GM23338 (cell line): ENCODE results near the gene SNX11. TPM values are rescaled to one million over a fixed set of nuclear protein-coding genes. Genes with fewer than 3 reads are reported as not detected.

ENCODE experiments used
- ATAC-seq: fragments of 200-7000 bp; cut with Tn5 transposase; 3 replicates; pipeline ENCODE4 v1.9.1; 2020
- DNase-seq: peaks from one replicate; pipeline ENCODE4 v3.0.0-alpha.2; 2015; ENCODE audit warnings: low spot score
- H2AFZ ChIP-seq: fragments of 200-600 bp; sonication (generic); 2 replicates; pipeline ENCODE4 v1.8.0; 2016; ENCODE audit warnings: antibody characterized with exemption, mild to moderate bottlenecking, moderate library complexity
- H3F3A ChIP-seq: fragments of 200-600 bp; sonication (generic); replicated peaks from 2 replicates; pipeline ENCODE4 v1.8.0; 2017; ENCODE audit warnings: antibody characterized with exemption, mixed run types, low read depth
- H3K27ac ChIP-seq: fragments of 200-600 bp; sonication (generic); 2 replicates; pipeline ENCODE4 v1.6.1; 2016; ENCODE audit warnings: low read depth
- H3K27me3 ChIP-seq: fragments of 200-600 bp; sonication (generic); 2 replicates; pipeline ENCODE4 v1.8.0; 2016; ENCODE audit warnings: mild to moderate bottlenecking, mixed run types, moderate library complexity; ENCODE audit not compliant: insufficient read depth
- H3K36me3 ChIP-seq: fragments of 200-600 bp; sonication (generic); 2 replicates; pipeline ENCODE4 v1.8.0; 2016; ENCODE audit warnings: mild to moderate bottlenecking; ENCODE audit not compliant: insufficient read depth
- H3K4me1 ChIP-seq: fragments of 200-600 bp; sonication (generic); 2 replicates; pipeline ENCODE4 v1.8.0; 2016; ENCODE audit warnings: mild to moderate bottlenecking, moderate library complexity; ENCODE audit not compliant: insufficient read depth
- H3K4me2 ChIP-seq: fragments of 200-600 bp; sonication (generic); 2 replicates; pipeline ENCODE4 v1.7.1; 2017; ENCODE audit warnings: mixed run types
- H3K4me3 ChIP-seq: fragments of 200-600 bp; sonication (generic); 2 replicates; pipeline ENCODE4 v1.6.1; 2016; ENCODE audit warnings: mixed run types
- H3K79me2 ChIP-seq: fragments of 200-600 bp; sonication (generic); replicated peaks from 2 replicates; pipeline ENCODE4 v1.8.0; 2017; ENCODE audit warnings: mild to moderate bottlenecking; ENCODE audit not compliant: insufficient read depth
- H3K9me2 ChIP-seq: fragments of 200-600 bp; sonication (generic); 2 replicates; pipeline ENCODE4 v1.8.0; 2017; ENCODE audit not compliant: insufficient read depth
- H4K20me1 ChIP-seq: fragments of 200-600 bp; sonication (generic); replicated peaks from 2 replicates; pipeline ENCODE4 v1.8.0; 2017; ENCODE audit warnings: mild to moderate bottlenecking; ENCODE audit not compliant: insufficient read depth
- H3K27ac Mint-ChIP-seq: 2 replicates; pipeline ENCODE4 v1.8.0; 2020; ENCODE audit warnings: inconsistent platforms, mild to moderate bottlenecking, moderate library complexity, mixed read lengths
- H3K27me3 Mint-ChIP-seq: 3 replicates; pipeline ENCODE4 v1.8.0; 2022; ENCODE audit warnings: low read depth, mild to moderate bottlenecking, moderate library complexity, mixed read lengths, inconsistent platforms; ENCODE audit not compliant: insufficient read depth, poor library complexity
- H3K36me3 Mint-ChIP-seq: 3 replicates; pipeline ENCODE4 v1.8.0; 2021; ENCODE audit warnings: low read depth, mild to moderate bottlenecking, inconsistent platforms, moderate library complexity, mixed read lengths
- H3K4me1 Mint-ChIP-seq: 3 replicates; pipeline ENCODE4 v1.8.0; 2020; ENCODE audit warnings: mild to moderate bottlenecking, inconsistent platforms, mixed read lengths
- H3K4me3 Mint-ChIP-seq: 3 replicates; pipeline ENCODE4 v1.8.0; 2021; ENCODE audit warnings: moderate library complexity, mild to moderate bottlenecking, inconsistent platforms, mixed read lengths
- H3K9me3 Mint-ChIP-seq: 3 replicates; pipeline ENCODE4 v1.8.0; 2020; ENCODE audit warnings: moderate library complexity, mild to moderate bottlenecking, inconsistent platforms, mixed read lengths
- CREB1 ChIP-seq: fragments of 250-450 bp; sonication (Bioruptor Pico); IDR thresholded peaks from 2 replicates; pipeline ENCODE4 v1.5.0; 2020; ENCODE audit warnings: low read depth, mild to moderate bottlenecking, moderate library complexity
- EZH2 ChIP-seq: fragments of 200-600 bp; sonication (generic); IDR thresholded peaks from one replicate; pipeline ENCODE4 v1.8.0; 2017; ENCODE audit warnings: antibody characterized with exemption, mild to moderate bottlenecking, low read depth; ENCODE audit not compliant: unreplicated experiment
- EZH2phosphoT487 ChIP-seq: fragments of 200-600 bp; sonication (generic); IDR thresholded peaks from one replicate; pipeline ENCODE4 v1.8.1; 2018; ENCODE audit warnings: antibody characterized with exemption; ENCODE audit not compliant: unreplicated experiment
- JUNB ChIP-seq: IDR thresholded peaks from one replicate; pipeline ENCODE4 v1.6.1; 2016; ENCODE audit warnings: antibody characterized with exemption; ENCODE audit not compliant: unreplicated experiment
- NANOG ChIP-seq: IDR thresholded peaks from 2 replicates; pipeline ENCODE4 v1.6.1; 2016; ENCODE audit warnings: antibody characterized with exemption, borderline replicate concordance
- POLR2AphosphoS5 ChIP-seq: IDR thresholded peaks from 2 replicates; pipeline ENCODE4 v1.6.1; 2016; ENCODE audit warnings: antibody characterized with exemption, low read depth
- STAT1 ChIP-seq: IDR thresholded peaks from one replicate; pipeline ENCODE4 v1.6.1; 2016; ENCODE audit warnings: antibody characterized with exemption; ENCODE audit not compliant: unreplicated experiment
- ZNF114 ChIP-seq: fragments of 250-450 bp; sonication (Bioruptor Pico); IDR thresholded peaks from 2 replicates; pipeline ENCODE4 v1.5.0; 2020; ENCODE audit warnings: mild to moderate bottlenecking, moderate library complexity
- ZNF331 ChIP-seq: fragments of 250-450 bp; sonication (Bioruptor Pico); IDR thresholded peaks from 2 replicates; pipeline ENCODE4 v1.5.0; 2020; ENCODE audit warnings: low read depth, mild to moderate bottlenecking, moderate library complexity
- polyA plus RNA-seq: library from polyadenylated mRNA; unstranded; fragments of >200 nt; fragmentation: Nextera tagmentation; extraction: Ambion mirVana; gene quantifications from 2 replicates; pipeline ENCODE4 v1.2.1, GENCODE V29; 2016
- total RNA-seq: library from RNA; depleted of rRNA; stranded (reverse); fragments of >200 nt; shearing (Covaris generic); gene quantifications from 2 replicates; pipeline ENCODE4 v1.2.3, GENCODE V29; 2014
- TF ChIP-seq, protein P1 (sequence below): fragments of 250-450 bp; sonication (Bioruptor Pico); IDR thresholded peaks from 2 replicates; pipeline ENCODE4 v1.5.0; 2020; ENCODE audit warnings: mild to moderate bottlenecking, moderate library complexity
- TF ChIP-seq, protein P2 (sequence below): IDR thresholded peaks from 2 replicates; pipeline ENCODE4 v1.6.1; 2016; ENCODE audit warnings: antibody characterized with exemption
- TF ChIP-seq, protein P3 (sequence below): IDR thresholded peaks from one replicate; pipeline ENCODE4 v1.6.1; 2018; ENCODE audit warnings: antibody characterized with exemption; ENCODE audit not compliant: unreplicated experiment
- TF ChIP-seq, protein P4 (sequence below), 2 experiments: fragments of 200-600 bp in 1 of 2; sonication (generic) in 1 of 2; conservative IDR thresholded peaks; 2 replicates each; pipeline versions ENCODE4 v1.5.1 to v1.6.1; 2016 to 2017; ENCODE audit warnings: antibody characterized with exemption in 2 of 2, low read depth in 2 of 2, mild to moderate bottlenecking in 2 of 2, moderate library complexity in 1 of 2

SNX11 gene
- total and polyA plus RNA-seq, 2 experiments from 2014 or later: 7.9 to 16.3 TPM

DNA sequence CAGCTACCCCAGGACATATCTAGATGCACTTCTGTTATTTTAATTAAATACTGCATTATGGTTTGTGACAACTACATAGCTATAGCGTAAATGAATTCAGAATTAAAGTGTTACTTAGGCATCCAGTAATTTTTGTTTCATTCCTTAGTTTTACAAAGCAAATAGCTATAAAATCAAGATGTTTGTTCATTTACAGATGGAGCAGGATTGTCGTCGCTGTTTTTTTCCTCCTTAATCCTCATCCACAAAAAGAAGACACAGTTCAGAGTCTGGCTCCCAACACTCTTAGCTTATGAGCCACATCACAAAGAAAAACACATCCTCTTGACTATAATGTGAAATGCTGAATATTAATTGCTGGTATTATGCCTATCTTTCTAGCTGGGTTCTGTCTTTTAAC lies 43.7 kb downstream of the SNX11 start:
- DNase-seq: no peak
- Histone ChIP-seq H3K27ac (no peak overlapping the region), H3K27me3 (no peaks in the 10 kb centered on the region), H4K20me1 (no peaks in the 10 kb centered on the region), H3K4me1 (peaks cover 24% of the 10 kb centered on the region), H3K4me2 (no peak overlapping the region), H3K79me2 (no peaks in the 10 kb centered on the region), H3K36me3 (no peaks in the 10 kb centered on the region), H3K4me3 (no peak overlapping the region), H3F3A (no peaks in the 10 kb centered on the region; the same call in 1 of the 2 replicates), H2AFZ (no peak overlapping the region), H3K9me2 (no peaks in the 10 kb centered on the region)
- H3K27me3 Mint-ChIP-seq: peaks cover 11% of the 10 kb centered on the region
- no peak overlapping the region for H3K27ac Mint-ChIP-seq
- no peaks in the 10 kb centered on the region for H3K9me3 Mint-ChIP-seq
- H3K4me3 Mint-ChIP-seq: no peak overlapping the region
- TF ChIP-seq NANOG: no peak
- TF ChIP-seq, protein P1, sequence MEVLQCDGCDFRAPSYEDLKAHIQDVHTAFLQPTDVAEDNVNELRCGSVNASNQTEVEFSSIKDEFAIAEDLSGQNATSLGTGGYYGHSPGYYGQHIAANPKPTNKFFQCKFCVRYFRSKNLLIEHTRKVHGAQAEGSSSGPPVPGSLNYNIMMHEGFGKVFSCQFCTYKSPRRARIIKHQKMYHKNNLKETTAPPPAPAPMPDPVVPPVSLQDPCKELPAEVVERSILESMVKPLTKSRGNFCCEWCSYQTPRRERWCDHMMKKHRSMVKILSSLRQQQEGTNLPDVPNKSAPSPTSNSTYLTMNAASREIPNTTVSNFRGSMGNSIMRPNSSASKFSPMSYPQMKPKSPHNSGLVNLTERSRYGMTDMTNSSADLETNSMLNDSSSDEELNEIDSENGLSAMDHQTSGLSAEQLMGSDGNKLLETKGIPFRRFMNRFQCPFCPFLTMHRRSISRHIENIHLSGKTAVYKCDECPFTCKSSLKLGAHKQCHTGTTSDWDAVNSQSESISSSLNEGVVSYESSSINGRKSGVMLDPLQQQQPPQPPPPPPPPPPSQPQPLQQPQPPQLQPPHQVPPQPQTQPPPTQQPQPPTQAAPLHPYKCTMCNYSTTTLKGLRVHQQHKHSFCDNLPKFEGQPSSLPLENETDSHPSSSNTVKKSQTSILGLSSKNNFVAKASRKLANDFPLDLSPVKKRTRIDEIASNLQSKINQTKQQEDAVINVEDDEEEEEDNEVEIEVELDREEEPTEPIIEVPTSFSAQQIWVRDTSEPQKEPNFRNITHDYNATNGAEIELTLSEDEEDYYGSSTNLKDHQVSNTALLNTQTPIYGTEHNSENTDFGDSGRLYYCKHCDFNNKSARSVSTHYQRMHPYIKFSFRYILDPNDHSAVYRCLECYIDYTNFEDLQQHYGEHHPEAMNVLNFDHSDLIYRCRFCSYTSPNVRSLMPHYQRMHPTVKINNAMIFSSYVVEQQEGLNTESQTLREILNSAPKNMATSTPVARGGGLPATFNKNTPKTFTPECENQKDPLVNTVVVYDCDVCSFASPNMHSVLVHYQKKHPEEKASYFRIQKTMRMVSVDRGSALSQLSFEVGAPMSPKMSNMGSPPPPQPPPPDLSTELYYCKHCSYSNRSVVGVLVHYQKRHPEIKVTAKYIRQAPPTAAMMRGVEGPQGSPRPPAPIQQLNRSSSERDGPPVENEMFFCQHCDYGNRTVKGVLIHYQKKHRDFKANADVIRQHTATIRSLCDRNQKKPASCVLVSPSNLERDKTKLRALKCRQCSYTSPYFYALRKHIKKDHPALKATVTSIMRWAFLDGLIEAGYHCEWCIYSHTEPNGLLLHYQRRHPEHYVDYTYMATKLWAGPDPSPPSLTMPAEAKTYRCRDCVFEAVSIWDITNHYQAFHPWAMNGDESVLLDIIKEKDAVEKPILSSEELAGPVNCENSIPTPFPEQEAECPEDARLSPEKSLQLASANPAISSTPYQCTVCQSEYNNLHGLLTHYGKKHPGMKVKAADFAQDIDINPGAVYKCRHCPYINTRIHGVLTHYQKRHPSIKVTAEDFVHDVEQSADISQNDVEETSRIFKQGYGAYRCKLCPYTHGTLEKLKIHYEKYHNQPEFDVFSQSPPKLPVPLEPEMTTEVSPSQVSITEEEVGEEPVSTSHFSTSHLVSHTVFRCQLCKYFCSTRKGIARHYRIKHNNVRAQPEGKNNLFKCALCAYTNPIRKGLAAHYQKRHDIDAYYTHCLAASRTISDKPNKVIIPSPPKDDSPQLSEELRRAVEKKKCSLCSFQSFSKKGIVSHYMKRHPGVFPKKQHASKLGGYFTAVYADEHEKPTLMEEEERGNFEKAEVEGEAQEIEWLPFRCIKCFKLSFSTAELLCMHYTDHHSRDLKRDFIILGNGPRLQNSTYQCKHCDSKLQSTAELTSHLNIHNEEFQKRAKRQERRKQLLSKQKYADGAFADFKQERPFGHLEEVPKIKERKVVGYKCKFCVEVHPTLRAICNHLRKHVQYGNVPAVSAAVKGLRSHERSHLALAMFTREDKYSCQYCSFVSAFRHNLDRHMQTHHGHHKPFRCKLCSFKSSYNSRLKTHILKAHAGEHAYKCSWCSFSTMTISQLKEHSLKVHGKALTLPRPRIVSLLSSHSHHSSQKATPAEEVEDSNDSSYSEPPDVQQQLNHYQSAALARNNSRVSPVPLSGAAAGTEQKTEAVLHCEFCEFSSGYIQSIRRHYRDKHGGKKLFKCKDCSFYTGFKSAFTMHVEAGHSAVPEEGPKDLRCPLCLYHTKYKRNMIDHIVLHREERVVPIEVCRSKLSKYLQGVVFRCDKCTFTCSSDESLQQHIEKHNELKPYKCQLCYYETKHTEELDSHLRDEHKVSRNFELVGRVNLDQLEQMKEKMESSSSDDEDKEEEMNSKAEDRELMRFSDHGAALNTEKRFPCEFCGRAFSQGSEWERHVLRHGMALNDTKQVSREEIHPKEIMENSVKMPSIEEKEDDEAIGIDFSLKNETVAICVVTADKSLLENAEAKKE (CRISPR knock-in tag): no peak
- no peak for TF ChIP-seq CREB1 (CRISPR knock-in tag)
- no peak for TF ChIP-seq ZNF331 (CRISPR knock-in tag)
- no peak for TF ChIP-seq JUNB
- TF ChIP-seq STAT1: no peak
- TF ChIP-seq EZH2phosphoT487: no peak
- no peak for TF ChIP-seq ZNF114 (CRISPR knock-in tag)
- TF ChIP-seq, protein P2, sequence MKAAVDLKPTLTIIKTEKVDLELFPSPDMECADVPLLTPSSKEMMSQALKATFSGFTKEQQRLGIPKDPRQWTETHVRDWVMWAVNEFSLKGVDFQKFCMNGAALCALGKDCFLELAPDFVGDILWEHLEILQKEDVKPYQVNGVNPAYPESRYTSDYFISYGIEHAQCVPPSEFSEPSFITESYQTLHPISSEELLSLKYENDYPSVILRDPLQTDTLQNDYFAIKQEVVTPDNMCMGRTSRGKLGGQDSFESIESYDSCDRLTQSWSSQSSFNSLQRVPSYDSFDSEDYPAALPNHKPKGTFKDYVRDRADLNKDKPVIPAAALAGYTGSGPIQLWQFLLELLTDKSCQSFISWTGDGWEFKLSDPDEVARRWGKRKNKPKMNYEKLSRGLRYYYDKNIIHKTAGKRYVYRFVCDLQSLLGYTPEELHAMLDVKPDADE: no peak
- TF ChIP-seq EZH2: no peak
- no peak for TF ChIP-seq POLR2AphosphoS5
- TF ChIP-seq, protein P3, sequence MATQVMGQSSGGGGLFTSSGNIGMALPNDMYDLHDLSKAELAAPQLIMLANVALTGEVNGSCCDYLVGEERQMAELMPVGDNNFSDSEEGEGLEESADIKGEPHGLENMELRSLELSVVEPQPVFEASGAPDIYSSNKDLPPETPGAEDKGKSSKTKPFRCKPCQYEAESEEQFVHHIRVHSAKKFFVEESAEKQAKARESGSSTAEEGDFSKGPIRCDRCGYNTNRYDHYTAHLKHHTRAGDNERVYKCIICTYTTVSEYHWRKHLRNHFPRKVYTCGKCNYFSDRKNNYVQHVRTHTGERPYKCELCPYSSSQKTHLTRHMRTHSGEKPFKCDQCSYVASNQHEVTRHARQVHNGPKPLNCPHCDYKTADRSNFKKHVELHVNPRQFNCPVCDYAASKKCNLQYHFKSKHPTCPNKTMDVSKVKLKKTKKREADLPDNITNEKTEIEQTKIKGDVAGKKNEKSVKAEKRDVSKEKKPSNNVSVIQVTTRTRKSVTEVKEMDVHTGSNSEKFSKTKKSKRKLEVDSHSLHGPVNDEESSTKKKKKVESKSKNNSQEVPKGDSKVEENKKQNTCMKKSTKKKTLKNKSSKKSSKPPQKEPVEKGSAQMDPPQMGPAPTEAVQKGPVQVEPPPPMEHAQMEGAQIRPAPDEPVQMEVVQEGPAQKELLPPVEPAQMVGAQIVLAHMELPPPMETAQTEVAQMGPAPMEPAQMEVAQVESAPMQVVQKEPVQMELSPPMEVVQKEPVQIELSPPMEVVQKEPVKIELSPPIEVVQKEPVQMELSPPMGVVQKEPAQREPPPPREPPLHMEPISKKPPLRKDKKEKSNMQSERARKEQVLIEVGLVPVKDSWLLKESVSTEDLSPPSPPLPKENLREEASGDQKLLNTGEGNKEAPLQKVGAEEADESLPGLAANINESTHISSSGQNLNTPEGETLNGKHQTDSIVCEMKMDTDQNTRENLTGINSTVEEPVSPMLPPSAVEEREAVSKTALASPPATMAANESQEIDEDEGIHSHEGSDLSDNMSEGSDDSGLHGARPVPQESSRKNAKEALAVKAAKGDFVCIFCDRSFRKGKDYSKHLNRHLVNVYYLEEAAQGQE: no peak
- TF ChIP-seq, protein P4, sequence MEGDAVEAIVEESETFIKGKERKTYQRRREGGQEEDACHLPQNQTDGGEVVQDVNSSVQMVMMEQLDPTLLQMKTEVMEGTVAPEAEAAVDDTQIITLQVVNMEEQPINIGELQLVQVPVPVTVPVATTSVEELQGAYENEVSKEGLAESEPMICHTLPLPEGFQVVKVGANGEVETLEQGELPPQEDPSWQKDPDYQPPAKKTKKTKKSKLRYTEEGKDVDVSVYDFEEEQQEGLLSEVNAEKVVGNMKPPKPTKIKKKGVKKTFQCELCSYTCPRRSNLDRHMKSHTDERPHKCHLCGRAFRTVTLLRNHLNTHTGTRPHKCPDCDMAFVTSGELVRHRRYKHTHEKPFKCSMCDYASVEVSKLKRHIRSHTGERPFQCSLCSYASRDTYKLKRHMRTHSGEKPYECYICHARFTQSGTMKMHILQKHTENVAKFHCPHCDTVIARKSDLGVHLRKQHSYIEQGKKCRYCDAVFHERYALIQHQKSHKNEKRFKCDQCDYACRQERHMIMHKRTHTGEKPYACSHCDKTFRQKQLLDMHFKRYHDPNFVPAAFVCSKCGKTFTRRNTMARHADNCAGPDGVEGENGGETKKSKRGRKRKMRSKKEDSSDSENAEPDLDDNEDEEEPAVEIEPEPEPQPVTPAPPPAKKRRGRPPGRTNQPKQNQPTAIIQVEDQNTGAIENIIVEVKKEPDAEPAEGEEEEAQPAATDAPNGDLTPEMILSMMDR (conservative IDR thresholded peaks at IDR 0.05; ENCODE audit: low read depth in 2 of 2): no peak
- no peaks in the 10 kb centered on the region for H3K36me3 Mint-ChIP-seq
- no peak for ATAC-seq
- peaks cover 47% of the 10 kb centered on the region for H3K4me1 Mint-ChIP-seq
